Measurements from ENCODE around the gene PPDPF. TPM values are rescaled to one million over a fixed set of nuclear protein-coding genes. Genes with fewer than 3 reads are reported as not detected.

Gene PPDPF
- total and polyA plus RNA-seq, 2 of the 8 experiments (the other 6 are each of a cell fraction or from before 2014, with no cell fraction given), result 30.5 to 138 TPM

DNA sequence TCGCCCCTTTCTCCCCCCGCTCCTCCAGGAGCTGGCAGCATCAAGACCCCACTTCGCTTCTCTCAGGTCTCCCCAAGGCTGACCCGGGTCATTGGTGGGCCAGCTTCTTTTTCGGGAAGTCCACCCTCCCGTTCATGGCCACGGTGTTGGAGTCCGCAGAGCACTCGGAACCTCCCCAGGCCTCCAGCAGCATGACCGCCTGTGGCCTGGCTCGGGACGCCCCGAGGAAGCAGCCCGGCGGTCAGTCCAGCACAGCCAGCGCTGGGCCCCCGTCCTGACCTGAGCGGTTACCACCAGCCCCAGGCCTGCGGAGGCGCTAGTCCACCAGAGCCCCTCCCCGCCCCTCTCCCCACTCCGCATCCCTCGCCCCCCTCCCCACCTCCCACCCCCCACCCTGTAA is 1.0 kb downstream of the PPDPF start:
- 14% methylated on average over 13 of the region's 23 CpGs; no CpG with 5 or more reads in 1 of the 2 experiments for WGBS, 2 experiments (ENCODE audit: extremely low coverage in 1 of 2, insufficient coverage in 1 of 2, insufficient read length in 1 of 2, insufficient replicate concordance in 2 of 2, low coverage in 1 of 2, low lambda C conversion rate in 2 of 2, missing lambda C conversion rate in 1 of 2)
- H4K8ac ChIP-seq (ENCODE audit: extremely low read depth, insufficient read depth, low read length), result peak overlapping the region; percentile 99; the same call in 1 of the 2 replicates
- FAIRE-seq (no peak), DNase-seq (ENCODE audit: low read depth in 1 of 2, low spot score in 2 of 2) (peak in 1 of 2 experiments; percentile 60)
- peaks cover 0 to 6% (median under 1%) of the 10 kb centered on the region in 4 experiments; a peak in 2 of 7 replicates for H3K27me3 ChIP-seq (replicated peaks in 1 of 4; ENCODE audit: control insufficient read depth in 3 of 4, extremely low read depth in 1 of 4, insufficient read depth in 3 of 4, low read length in 3 of 4)
- H2AFZ ChIP-seq (ENCODE audit: low read length), result no peak overlapping the region
- peak overlapping the region; percentile 66 to 99 (median 88) for H3K4me3 ChIP-seq (ENCODE audit: extremely low read depth in 1 of 4, insufficient read depth in 2 of 4, low read depth in 3 of 4, low read length in 4 of 4)
- no peak overlapping the region for H3K23ac ChIP-seq (ENCODE audit: insufficient read length)
- no peak overlapping the region for H2BK120ac ChIP-seq (replicated peaks; ENCODE audit: low read depth, low read length)
- H3K79me2 ChIP-seq (ENCODE audit: control insufficient read depth in 1 of 2, insufficient read depth in 2 of 2, low read length in 2 of 2), result peaks cover 0 to 4% of the 10 kb centered on the region in 2 experiments; a peak in 1 of 4 replicates
- peaks cover 3 to 22% of the 10 kb centered on the region in 2 experiments for H4K20me1 ChIP-seq (replicated peaks in 1 of 2; ENCODE audit: control insufficient read depth in 1 of 2, insufficient read depth in 2 of 2, low read length in 2 of 2)
- no peak overlapping the region for H2AK5ac ChIP-seq (ENCODE audit: low read depth, low read length)
- H3K9me3 ChIP-seq (ENCODE audit: insufficient read depth in 2 of 2, low read depth in 1 of 2, low read length in 1 of 2), result no peaks in the 10 kb centered on the region
- no peak overlapping the region for H2BK15ac ChIP-seq (ENCODE audit: low read length)
- TF ChIP-seq GABPA (IDR thresholded peaks at IDR 0.05; ENCODE audit: borderline replicate concordance, insufficient read depth, low read length) (no peak), SP2 (IDR thresholded peaks at IDR 0.05; ENCODE audit: low read length) (no peak), HDAC2 (IDR thresholded peaks at IDR 0.05; ENCODE audit: borderline replicate concordance in 1 of 2, low read depth in 2 of 2, low read length in 2 of 2) (no peak), CHD2 (IDR thresholded peaks at IDR 0.05; ENCODE audit: low read length) (no peak)
- TF ChIP-seq, protein P1, sequence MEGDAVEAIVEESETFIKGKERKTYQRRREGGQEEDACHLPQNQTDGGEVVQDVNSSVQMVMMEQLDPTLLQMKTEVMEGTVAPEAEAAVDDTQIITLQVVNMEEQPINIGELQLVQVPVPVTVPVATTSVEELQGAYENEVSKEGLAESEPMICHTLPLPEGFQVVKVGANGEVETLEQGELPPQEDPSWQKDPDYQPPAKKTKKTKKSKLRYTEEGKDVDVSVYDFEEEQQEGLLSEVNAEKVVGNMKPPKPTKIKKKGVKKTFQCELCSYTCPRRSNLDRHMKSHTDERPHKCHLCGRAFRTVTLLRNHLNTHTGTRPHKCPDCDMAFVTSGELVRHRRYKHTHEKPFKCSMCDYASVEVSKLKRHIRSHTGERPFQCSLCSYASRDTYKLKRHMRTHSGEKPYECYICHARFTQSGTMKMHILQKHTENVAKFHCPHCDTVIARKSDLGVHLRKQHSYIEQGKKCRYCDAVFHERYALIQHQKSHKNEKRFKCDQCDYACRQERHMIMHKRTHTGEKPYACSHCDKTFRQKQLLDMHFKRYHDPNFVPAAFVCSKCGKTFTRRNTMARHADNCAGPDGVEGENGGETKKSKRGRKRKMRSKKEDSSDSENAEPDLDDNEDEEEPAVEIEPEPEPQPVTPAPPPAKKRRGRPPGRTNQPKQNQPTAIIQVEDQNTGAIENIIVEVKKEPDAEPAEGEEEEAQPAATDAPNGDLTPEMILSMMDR (IDR thresholded peaks at IDR 0.05; ENCODE audit: control extremely low read depth in 1 of 3, insufficient read depth in 1 of 3, low read depth in 1 of 3, low read length in 3 of 3), result peak in 2 of 3 experiments; percentile 18 to 33; a peak in 2 of 4 replicates
- TF ChIP-seq, protein P2, sequence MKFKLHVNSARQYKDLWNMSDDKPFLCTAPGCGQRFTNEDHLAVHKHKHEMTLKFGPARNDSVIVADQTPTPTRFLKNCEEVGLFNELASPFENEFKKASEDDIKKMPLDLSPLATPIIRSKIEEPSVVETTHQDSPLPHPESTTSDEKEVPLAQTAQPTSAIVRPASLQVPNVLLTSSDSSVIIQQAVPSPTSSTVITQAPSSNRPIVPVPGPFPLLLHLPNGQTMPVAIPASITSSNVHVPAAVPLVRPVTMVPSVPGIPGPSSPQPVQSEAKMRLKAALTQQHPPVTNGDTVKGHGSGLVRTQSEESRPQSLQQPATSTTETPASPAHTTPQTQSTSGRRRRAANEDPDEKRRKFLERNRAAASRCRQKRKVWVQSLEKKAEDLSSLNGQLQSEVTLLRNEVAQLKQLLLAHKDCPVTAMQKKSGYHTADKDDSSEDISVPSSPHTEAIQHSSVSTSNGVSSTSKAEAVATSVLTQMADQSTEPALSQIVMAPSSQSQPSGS (IDR thresholded peaks at IDR 0.05; ENCODE audit: low read length), result no peak; the same call in 1 of the 2 replicates
- no peak overlapping the region for H2BK20ac ChIP-seq (ENCODE audit: low read length)
- ChIA-PET CTCF (ENCODE audit: partially characterized antibody) (interaction anchor here (0.6 to 4.2 kb wide), 6 partner anchors 16 to 450 kb away, joined by 3 to 28 read pairs (median 4); partner anchors contain the start of gene PTK6), POLR2A (ENCODE audit: partially characterized antibody) (interaction anchor here (0.6 to 4.6 kb wide), 30 partner anchors 10 to 435 kb away, joined by 3 to 59 read pairs (median 5); partner anchors contain the start of genes ARFRP1, COL20A1, KCNQ2 and PTK6)
- H3K36me3 ChIP-seq (ENCODE audit: control insufficient read depth in 2 of 4, insufficient read depth in 4 of 4, low read length in 3 of 4), result peaks cover 0 to 14% (median 0%) of the 10 kb centered on the region in 4 experiments; a peak in 2 of 8 replicates
- H2BK12ac ChIP-seq (ENCODE audit: low read depth, low read length), result 0 out of 2 replicates have a peak overlapping the region, but pooled peaks have one; percentile 17
- peak overlapping the region; percentile 75 for H2BK5ac ChIP-seq (ENCODE audit: low read depth, low read length)
- peak overlapping the region; percentile 68 to 97 for H3K4me2 ChIP-seq (ENCODE audit: insufficient read depth in 1 of 2, low read depth in 2 of 2, low read length in 2 of 2)
- peaks cover 0 to 21% (median 10%) of the 10 kb centered on the region in 4 experiments; a peak in 5 of 7 replicates for H3K4me1 ChIP-seq (replicated peaks in 1 of 4; ENCODE audit: control insufficient read depth in 3 of 4, insufficient read depth in 4 of 4, low read length in 3 of 4)
- no peak overlapping the region for H3K18ac ChIP-seq (ENCODE audit: extremely low read depth, low read length)
- H4K5ac ChIP-seq (ENCODE audit: insufficient read length, low read depth, low read length), result no peak overlapping the region
- no peak overlapping the region for H4K91ac ChIP-seq (replicated peaks; ENCODE audit: insufficient read length, low read length)
- peak overlapping the region; percentile 87; the same call in 1 of the 2 replicates for H3K27ac ChIP-seq (ENCODE audit: low read depth, low read length)
- peak overlapping the region; percentile 73 to 97 (median 90) for H3K9ac ChIP-seq (replicated peaks in 1 of 4; ENCODE audit: extremely low read depth in 1 of 4, low read depth in 3 of 4, low read length in 3 of 4)
- no peak overlapping the region for H3K14ac ChIP-seq (ENCODE audit: insufficient read length)
- no peak overlapping the region for H3K56ac ChIP-seq (replicated peaks; ENCODE audit: insufficient read length, low read depth, low read length)
- peaks cover 17% of the 10 kb centered on the region; the same call in 1 of the 2 replicates for H3K23me2 ChIP-seq (ENCODE audit: low read depth, low read length)
- H3K79me1 ChIP-seq (ENCODE audit: low read depth, low read length), result peaks cover 7% of the 10 kb centered on the region; the same call in 1 of the 2 replicates
- peak overlapping the region; percentile 38 for H3K4ac ChIP-seq (replicated peaks; ENCODE audit: insufficient read length, low read depth, low read length)

Data from H1 (cell line).